ENCODE measurements around the gene ZCCHC17. TPM values are rescaled to one million over a fixed set of nuclear protein-coding genes. Genes with fewer than 3 reads are reported as not detected.

Gene ZCCHC17
- total RNA-seq, 2 donors from 2014 or later: 15.1 to 31.1 TPM

- no peaks in the 10 kb centered on the region for H3K36me3 Mint-ChIP-seq
- H3K9me3 Mint-ChIP-seq: no peaks in the 10 kb centered on the region
- peak in 1 of 2 donors; percentile 44 for ATAC-seq
- no peak for DNase-seq (ENCODE audit: low spot score in 2 of 2)
- H3K27ac Mint-ChIP-seq: peak overlapping the region in 1 of 2 donors; percentile 38
Observed at GRCh38 chr1:31344503-31344902, 47.7 kb downstream of the ZCCHC17 start.

GRCh38 chr1:31345635-31346034 is 48.8 kb downstream of the ZCCHC17 start:
- no peak overlapping the region for H3K27ac Mint-ChIP-seq
- H3K9me3 Mint-ChIP-seq: no peaks in the 10 kb centered on the region
- DNase-seq (ENCODE audit: low spot score in 2 of 2) (no peak), ATAC-seq (no peak)
- H3K36me3 Mint-ChIP-seq: no peaks in the 10 kb centered on the region

GRCh38 chr1:31346785-31347184 is 50.0 kb downstream of the ZCCHC17 start:
- no peak for DNase-seq (ENCODE audit: low spot score in 2 of 2)
- ATAC-seq: no peak
- H3K27ac Mint-ChIP-seq: peak overlapping the region in 1 of 2 donors; percentile 6
- H3K36me3 Mint-ChIP-seq: peaks cover 0 to 7% of the 10 kb centered on the region in 2 donors
- no peaks in the 10 kb centered on the region for H3K9me3 Mint-ChIP-seq

- ATAC-seq (no peak), DNase-seq (ENCODE audit: low spot score in 2 of 2) (no peak)
- Mint-ChIP-seq H3K9me3 (no peaks in the 10 kb centered on the region), H3K36me3 (peaks cover 0 to 7% of the 10 kb centered on the region in 2 donors), H3K27ac (no peak overlapping the region)
Observed at GRCh38 chr1:31348449-31348848, 51.6 kb downstream of the ZCCHC17 start.

GRCh38 chr1:31354283-31354682 is 57.5 kb downstream of the ZCCHC17 start:
- ATAC-seq (no peak), DNase-seq (ENCODE audit: low spot score in 2 of 2) (no peak)
- Mint-ChIP-seq H3K36me3 (peaks cover 0 to 7% of the 10 kb centered on the region in 2 donors), H3K9me3 (no peaks in the 10 kb centered on the region), H3K27ac (no peak overlapping the region)

GRCh38 chr1:31356427-31356826 is 59.6 kb downstream of the ZCCHC17 start:
- ATAC-seq (no peak), DNase-seq (ENCODE audit: low spot score in 2 of 2) (no peak)
- Mint-ChIP-seq H3K9me3 (no peaks in the 10 kb centered on the region), H3K27ac (no peak overlapping the region), H3K36me3 (no peaks in the 10 kb centered on the region)

GRCh38 chr1:31361607-31362006 is 64.8 kb downstream of the ZCCHC17 start:
- H3K36me3 Mint-ChIP-seq: no peaks in the 10 kb centered on the region

GRCh38 chr1:31362032-31362431 is 65.2 kb downstream of the ZCCHC17 start:
- ATAC-seq (no peak), DNase-seq (ENCODE audit: low spot score in 2 of 2) (no peak)
- Mint-ChIP-seq H3K27ac (no peak overlapping the region), H3K36me3 (no peaks in the 10 kb centered on the region), H3K9me3 (no peaks in the 10 kb centered on the region)

More at GRCh38 chr1:31361607-31362006, 64.8 kb downstream of the ZCCHC17 start:
- ATAC-seq (no peak), DNase-seq (ENCODE audit: low spot score in 2 of 2) (no peak)
- H3K9me3 Mint-ChIP-seq: no peaks in the 10 kb centered on the region
- H3K27ac Mint-ChIP-seq: no peak overlapping the region

GRCh38 chr1:31364561-31365250 is 67.9 kb downstream of the ZCCHC17 start:
- Mint-ChIP-seq H3K27ac (no peak overlapping the region), H3K9me3 (no peaks in the 10 kb centered on the region)
- DNase-seq (ENCODE audit: low spot score in 2 of 2): no peak

GRCh38 chr1:31366796-31367195 is 70.0 kb downstream of the ZCCHC17 start:
- H3K27ac Mint-ChIP-seq: peak overlapping the region in 1 of 2 donors; percentile 36
- DNase-seq (ENCODE audit: low spot score in 2 of 2) (no peak), ATAC-seq (no peak)
- no peaks in the 10 kb centered on the region for H3K36me3 Mint-ChIP-seq
- no peaks in the 10 kb centered on the region for H3K9me3 Mint-ChIP-seq

More at GRCh38 chr1:31364561-31365250, 67.9 kb downstream of the ZCCHC17 start:
- no peaks in the 10 kb centered on the region for H3K36me3 Mint-ChIP-seq
- no peak for ATAC-seq

- Mint-ChIP-seq H3K36me3 (no peaks in the 10 kb centered on the region), H3K9me3 (no peaks in the 10 kb centered on the region), H3K27ac (no peak overlapping the region)
- DNase-seq (ENCODE audit: low spot score in 2 of 2) (no peak), ATAC-seq (no peak)
Observed at GRCh38 chr1:31368611-31369107, 71.8 kb downstream of the ZCCHC17 start.

- DNase-seq (ENCODE audit: low spot score in 2 of 2) (no peak), ATAC-seq (peak in 1 of 2 donors; percentile 24)
- Mint-ChIP-seq H3K36me3 (no peaks in the 10 kb centered on the region), H3K9me3 (no peaks in the 10 kb centered on the region), H3K27ac (no peak overlapping the region)
Observed at GRCh38 chr1:31370021-31370420, 73.2 kb downstream of the ZCCHC17 start.

GRCh38 chr1:31370565-31370964 is 73.7 kb downstream of the ZCCHC17 start:
- no peak for ATAC-seq
- Mint-ChIP-seq H3K27ac (no peak overlapping the region), H3K36me3 (no peaks in the 10 kb centered on the region), H3K9me3 (no peaks in the 10 kb centered on the region)
- no peak for DNase-seq (ENCODE audit: low spot score in 2 of 2)

GRCh38 chr1:31371121-31371959 is 74.5 kb downstream of the ZCCHC17 start:
- Mint-ChIP-seq H3K9me3 (no peaks in the 10 kb centered on the region), H3K27ac (no peak overlapping the region), H3K36me3 (no peaks in the 10 kb centered on the region)
- ATAC-seq (no peak), DNase-seq (ENCODE audit: low spot score in 2 of 2) (no peak)

GRCh38 chr1:31372051-31372450 is 75.2 kb downstream of the ZCCHC17 start:
- Mint-ChIP-seq H3K9me3 (no peaks in the 10 kb centered on the region), H3K27ac (no peak overlapping the region), H3K36me3 (no peaks in the 10 kb centered on the region)
- DNase-seq (ENCODE audit: low spot score in 2 of 2) (no peak), ATAC-seq (no peak)

GRCh38 chr1:31372751-31373055 is 75.9 kb downstream of the ZCCHC17 start:
- no peak for DNase-seq (ENCODE audit: low spot score in 2 of 2)
- no peaks in the 10 kb centered on the region for H3K9me3 Mint-ChIP-seq
- ATAC-seq: peak in 1 of 2 donors; percentile 7
- H3K27ac Mint-ChIP-seq: no peak overlapping the region
- H3K36me3 Mint-ChIP-seq: no peaks in the 10 kb centered on the region

- ATAC-seq (peak; percentile 63 to 68), DNase-seq (ENCODE audit: low spot score in 2 of 2) (peak in 1 of 2 donors; percentile 17)
- H3K27ac Mint-ChIP-seq: peak within 1 kb of the TSS in 1 of 2 donors; percentile 68
- no peaks in the 10 kb centered on the region for H3K36me3 Mint-ChIP-seq
- no peaks in the 10 kb centered on the region for H3K9me3 Mint-ChIP-seq
Observed at GRCh38 chr1:31373056-31373896, 76.4 kb downstream of the ZCCHC17 start, which contains the start of gene FABP3. FABP3 (minus strand) TSS chr1:31373076; CDS start chr1:31373014, 62 bp downstream.

Measured in activated naive CD4-positive, alpha-beta T cell treated with anti-CD3 and anti-CD28 coated beads, Interleukin-2, amount 50 U/mL, for 72 hours (primary cell).